ENCODE measurements around the gene TSHZ1. TPM values are rescaled to one million over a fixed set of nuclear protein-coding genes. Genes with fewer than 3 reads are reported as not detected.

The TSHZ1 gene
- polyA plus RNA-seq, 2 of the 4 experiments (the other 2 are of a cell fraction): 2.2 to 3.0 TPM

DNA sequence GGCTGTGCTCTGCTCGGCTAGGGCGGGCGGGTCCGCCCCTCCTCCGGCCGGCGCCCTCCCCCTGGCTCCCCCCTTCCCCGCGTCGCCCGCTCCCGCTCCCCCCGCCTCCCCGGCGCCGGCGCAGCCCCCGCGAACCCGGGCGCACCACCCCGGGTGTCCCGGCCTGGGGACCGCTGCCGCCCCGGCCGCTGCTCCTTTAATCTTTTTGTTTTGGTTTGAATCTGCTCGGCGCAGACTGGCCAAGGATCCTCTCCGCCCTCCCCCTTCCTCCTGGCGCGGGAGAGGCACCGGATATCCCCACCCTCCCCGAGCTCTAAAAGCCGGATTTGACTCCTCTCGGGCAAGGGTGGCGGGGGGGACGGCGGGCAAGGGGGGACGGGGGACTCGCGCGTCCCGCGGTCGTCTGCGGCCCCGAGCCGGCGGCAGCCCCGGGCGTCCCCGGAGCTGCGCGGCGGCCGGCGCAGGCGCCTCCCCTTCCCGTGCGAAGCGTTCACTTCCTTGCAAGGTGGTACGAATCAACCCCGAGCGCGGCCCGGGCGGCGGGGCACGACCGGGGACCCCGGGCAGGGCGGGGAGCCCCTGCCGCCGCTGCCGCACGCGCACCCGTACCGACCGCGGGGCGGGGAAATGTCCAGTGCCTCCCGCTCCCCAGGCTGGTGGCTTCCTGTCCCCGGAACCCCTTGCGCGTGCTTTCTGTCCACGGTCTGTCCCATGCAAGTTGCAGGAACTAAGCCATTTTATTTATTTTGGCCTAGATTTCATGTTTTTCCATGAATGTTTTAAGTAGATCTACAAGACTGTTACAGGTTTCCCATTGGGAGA lies 1.3 kb upstream of the TSHZ1 start, which contains the start of gene PTGR3 (continued):
- TF ChIP-seq KDM1A (IDR thresholded peaks at IDR 0.05; ENCODE audit: low read depth) (no peak), ZSCAN20 (CRISPR knock-in tag; IDR thresholded peaks at IDR 0.05) (no peak), TP53 (CRISPR knock-in tag; IDR thresholded peaks at IDR 0.05) (no peak), ZFP36 (IDR thresholded peaks at IDR 0.05; ENCODE audit: borderline replicate concordance, partially characterized antibody) (no peak)
- TF ChIP-seq, protein P1, sequence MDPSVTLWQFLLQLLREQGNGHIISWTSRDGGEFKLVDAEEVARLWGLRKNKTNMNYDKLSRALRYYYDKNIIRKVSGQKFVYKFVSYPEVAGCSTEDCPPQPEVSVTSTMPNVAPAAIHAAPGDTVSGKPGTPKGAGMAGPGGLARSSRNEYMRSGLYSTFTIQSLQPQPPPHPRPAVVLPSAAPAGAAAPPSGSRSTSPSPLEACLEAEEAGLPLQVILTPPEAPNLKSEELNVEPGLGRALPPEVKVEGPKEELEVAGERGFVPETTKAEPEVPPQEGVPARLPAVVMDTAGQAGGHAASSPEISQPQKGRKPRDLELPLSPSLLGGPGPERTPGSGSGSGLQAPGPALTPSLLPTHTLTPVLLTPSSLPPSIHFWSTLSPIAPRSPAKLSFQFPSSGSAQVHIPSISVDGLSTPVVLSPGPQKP (IDR thresholded peaks at IDR 0.05; ENCODE audit: low read depth, low read length): no peak

DNA sequence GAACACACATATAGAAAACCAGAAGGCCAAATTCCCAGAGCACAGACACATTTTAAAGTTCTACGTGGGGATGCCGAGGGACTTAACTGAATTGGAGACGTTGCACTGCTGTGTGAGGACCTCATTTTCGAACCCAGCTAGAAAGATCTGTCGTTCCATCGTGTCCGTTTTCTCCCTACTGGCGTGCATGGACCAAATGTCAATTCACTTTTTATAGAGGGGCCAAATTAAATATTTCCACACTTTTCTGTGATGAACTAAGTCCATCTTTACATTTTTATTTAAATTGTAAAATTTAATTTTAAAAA lies 692 bp upstream of the TSHZ1 start:
- FAIRE-seq (no peak), DNase-seq (ENCODE audit: low read depth in 1 of 2, low spot score in 1 of 2) (no peak), ATAC-seq (no peak)
- H3K4me1 ChIP-seq: peaks cover 22% of the 10 kb centered on the region
- 4% methylated on average over 8 of the region's 8 CpGs for WGBS (ENCODE audit: missing lambda C conversion rate)
- peak overlapping the region; percentile 83 for H3K4me3 ChIP-seq
- CTCF ChIA-PET: interaction anchor here (1.3 kb wide), 1 partner anchor 22 kb away, joined by 3 read pairs; no protein-coding TSS in a partner anchor
- H3K4me2 ChIP-seq: peak overlapping the region; percentile 74
- TF ChIP-seq, protein P2, sequence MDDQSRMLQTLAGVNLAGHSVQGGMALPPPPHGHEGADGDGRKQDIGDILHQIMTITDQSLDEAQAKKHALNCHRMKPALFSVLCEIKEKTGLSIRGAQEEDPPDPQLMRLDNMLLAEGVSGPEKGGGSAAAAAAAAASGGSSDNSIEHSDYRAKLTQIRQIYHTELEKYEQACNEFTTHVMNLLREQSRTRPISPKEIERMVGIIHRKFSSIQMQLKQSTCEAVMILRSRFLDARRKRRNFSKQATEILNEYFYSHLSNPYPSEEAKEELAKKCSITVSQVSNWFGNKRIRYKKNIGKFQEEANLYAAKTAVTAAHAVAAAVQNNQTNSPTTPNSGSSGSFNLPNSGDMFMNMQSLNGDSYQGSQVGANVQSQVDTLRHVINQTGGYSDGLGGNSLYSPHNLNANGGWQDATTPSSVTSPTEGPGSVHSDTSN (IDR thresholded peaks at IDR 0.05): no peak
- TF ChIP-seq PHF8 (IDR thresholded peaks at IDR 0.05; ENCODE audit: borderline replicate concordance, low read depth): 0 out of 2 replicates have a peak, but pooled peaks have one; percentile 9
- peak overlapping the region; percentile 92 to 99 for H3K27ac ChIP-seq
- H3K9me3 ChIP-seq: no peaks in the 10 kb centered on the region
- POLR2A ChIA-PET: no interaction called here

DNA sequence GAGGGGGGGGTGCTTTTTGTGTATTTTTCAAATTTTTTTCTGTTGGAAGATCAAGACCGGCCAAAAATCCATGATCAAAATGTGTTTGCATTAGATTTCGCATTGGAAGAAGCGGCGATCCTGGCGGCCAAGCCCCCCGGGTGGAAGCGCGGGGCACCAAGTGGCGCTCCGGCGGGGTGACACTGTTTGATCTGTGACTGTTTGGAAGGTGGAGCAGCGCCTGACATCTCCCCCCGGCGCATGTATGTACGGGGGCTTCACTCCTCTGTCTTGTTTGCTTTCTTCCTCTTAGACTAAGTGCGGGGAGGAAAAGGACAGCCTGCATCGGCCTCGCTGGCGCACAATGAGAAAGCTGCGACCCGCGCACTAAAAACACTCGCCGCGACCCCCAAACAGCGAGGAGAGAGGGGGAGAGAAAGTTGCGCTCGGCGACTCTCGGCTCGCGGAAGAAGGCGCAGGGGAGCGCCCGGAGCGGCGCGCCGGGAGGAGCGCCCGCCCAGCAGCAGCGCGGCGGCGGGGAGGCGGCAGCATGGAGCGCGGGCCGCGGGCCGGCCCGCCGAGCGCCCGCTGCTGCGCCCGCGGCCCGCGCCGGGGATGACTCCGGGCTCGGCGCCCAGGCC lies 515 bp downstream of the TSHZ1 start:
- peak in 1 of 2 experiments; percentile 3 for DNase-seq (ENCODE audit: low read depth in 1 of 2, low spot score in 1 of 2)
- no peak for FAIRE-seq
- no peaks in the 10 kb centered on the region for H3K9me3 ChIP-seq
- ChIA-PET POLR2A (interaction anchor here (0.7 to 0.8 kb wide), 2 partner anchors 198 to 231 kb away, joined by 4 to 5 read pairs; no protein-coding TSS in a partner anchor), CTCF (no interaction called here)
- TF ChIP-seq FOSB (CRISPR knock-in tag; IDR thresholded peaks at IDR 0.05): no peak
- TF ChIP-seq KDM5A (IDR thresholded peaks at IDR 0.05): no peak
- no peak for TF ChIP-seq MYC (IDR thresholded peaks at IDR 0.05; ENCODE audit: borderline replicate concordance, low read length)
- no peak for TF ChIP-seq NFE2L2 (conservative IDR thresholded peaks at IDR 0.05; ENCODE audit: low read length)
- TF ChIP-seq MAZ (IDR thresholded peaks at IDR 0.05; ENCODE audit: borderline replicate concordance, low read depth, low read length): no peak
- no peak for TF ChIP-seq HDAC2 (IDR thresholded peaks at IDR 0.05)
- no peak for TF ChIP-seq HEYL (CRISPR knock-in tag; IDR thresholded peaks at IDR 0.05)
- H3K4me2 ChIP-seq: peak overlapping the region; percentile 74
- 1% methylated on average over 16 of the region's 64 CpGs for WGBS (ENCODE audit: missing lambda C conversion rate)
- H3K4me3 ChIP-seq: peak overlapping the region; percentile 83
- no peak for ATAC-seq
- peak overlapping the region; percentile 92 to 99 for H3K27ac ChIP-seq
- H3K4me1 ChIP-seq: peaks cover 22% of the 10 kb centered on the region

DNA sequence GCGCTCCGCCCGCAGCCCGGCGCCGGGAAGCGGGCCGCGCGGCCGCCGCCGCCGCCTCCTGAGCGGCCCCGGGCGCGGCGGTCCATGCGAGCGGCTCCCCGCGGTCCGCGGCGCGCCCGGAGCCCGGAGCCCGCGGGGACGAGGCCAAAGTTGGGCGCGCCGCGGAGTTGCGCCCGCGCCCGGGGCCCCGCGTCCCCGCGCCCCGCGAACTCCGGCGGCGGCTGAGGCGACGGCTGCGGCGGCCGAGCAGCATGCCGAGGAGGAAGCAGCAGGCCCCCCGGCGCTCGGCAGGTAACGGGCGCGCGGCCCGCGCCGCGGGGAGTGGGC lies 992 bp downstream of the TSHZ1 start:
- peak overlapping the region; percentile 77 for H3K4me2 ChIP-seq
- FAIRE-seq: no peak
- ATAC-seq: no peak
- WGBS (ENCODE audit: missing lambda C conversion rate): 3% methylated on average over 10 of the region's 66 CpGs
- H3K27ac ChIP-seq: peak overlapping the region; percentile 81 to 99
- CTCF ChIA-PET: no interaction called here
- no peak for DNase-seq (ENCODE audit: low read depth in 1 of 2, low spot score in 1 of 2)
- TF ChIP-seq POLR2A (IDR thresholded peaks at IDR 0.05; ENCODE audit: low read length): no peak
- no peak for TF ChIP-seq CBX2 (IDR thresholded peaks at IDR 0.05; ENCODE audit: borderline replicate concordance, low read depth)
- TF ChIP-seq, protein P3, sequence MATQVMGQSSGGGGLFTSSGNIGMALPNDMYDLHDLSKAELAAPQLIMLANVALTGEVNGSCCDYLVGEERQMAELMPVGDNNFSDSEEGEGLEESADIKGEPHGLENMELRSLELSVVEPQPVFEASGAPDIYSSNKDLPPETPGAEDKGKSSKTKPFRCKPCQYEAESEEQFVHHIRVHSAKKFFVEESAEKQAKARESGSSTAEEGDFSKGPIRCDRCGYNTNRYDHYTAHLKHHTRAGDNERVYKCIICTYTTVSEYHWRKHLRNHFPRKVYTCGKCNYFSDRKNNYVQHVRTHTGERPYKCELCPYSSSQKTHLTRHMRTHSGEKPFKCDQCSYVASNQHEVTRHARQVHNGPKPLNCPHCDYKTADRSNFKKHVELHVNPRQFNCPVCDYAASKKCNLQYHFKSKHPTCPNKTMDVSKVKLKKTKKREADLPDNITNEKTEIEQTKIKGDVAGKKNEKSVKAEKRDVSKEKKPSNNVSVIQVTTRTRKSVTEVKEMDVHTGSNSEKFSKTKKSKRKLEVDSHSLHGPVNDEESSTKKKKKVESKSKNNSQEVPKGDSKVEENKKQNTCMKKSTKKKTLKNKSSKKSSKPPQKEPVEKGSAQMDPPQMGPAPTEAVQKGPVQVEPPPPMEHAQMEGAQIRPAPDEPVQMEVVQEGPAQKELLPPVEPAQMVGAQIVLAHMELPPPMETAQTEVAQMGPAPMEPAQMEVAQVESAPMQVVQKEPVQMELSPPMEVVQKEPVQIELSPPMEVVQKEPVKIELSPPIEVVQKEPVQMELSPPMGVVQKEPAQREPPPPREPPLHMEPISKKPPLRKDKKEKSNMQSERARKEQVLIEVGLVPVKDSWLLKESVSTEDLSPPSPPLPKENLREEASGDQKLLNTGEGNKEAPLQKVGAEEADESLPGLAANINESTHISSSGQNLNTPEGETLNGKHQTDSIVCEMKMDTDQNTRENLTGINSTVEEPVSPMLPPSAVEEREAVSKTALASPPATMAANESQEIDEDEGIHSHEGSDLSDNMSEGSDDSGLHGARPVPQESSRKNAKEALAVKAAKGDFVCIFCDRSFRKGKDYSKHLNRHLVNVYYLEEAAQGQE (IDR thresholded peaks at IDR 0.05): no peak
- TF ChIP-seq, protein P4, sequence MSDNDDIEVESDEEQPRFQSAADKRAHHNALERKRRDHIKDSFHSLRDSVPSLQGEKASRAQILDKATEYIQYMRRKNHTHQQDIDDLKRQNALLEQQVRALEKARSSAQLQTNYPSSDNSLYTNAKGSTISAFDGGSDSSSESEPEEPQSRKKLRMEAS (IDR thresholded peaks at IDR 0.05): no peak
- no peak for TF ChIP-seq ZSCAN20 (CRISPR knock-in tag; IDR thresholded peaks at IDR 0.05)
- no peak for TF ChIP-seq BHLHE40 (IDR thresholded peaks at IDR 0.05; ENCODE audit: low read depth, low read length)
- TF ChIP-seq GATA3 (IDR thresholded peaks at IDR 0.05; ENCODE audit: borderline replicate concordance): no peak
- TF ChIP-seq HDAC2 (IDR thresholded peaks at IDR 0.05): no peak
- no peak for TF ChIP-seq HOXA7 (CRISPR knock-in tag; IDR thresholded peaks at IDR 0.05)
- no peak for TF ChIP-seq ZFP36 (IDR thresholded peaks at IDR 0.05; ENCODE audit: borderline replicate concordance, partially characterized antibody)
- TF ChIP-seq POLR2AphosphoS2 (conservative IDR thresholded peaks at IDR 0.05; ENCODE audit: low read length): no peak
- TF ChIP-seq TP53 (CRISPR knock-in tag; IDR thresholded peaks at IDR 0.05): no peak
- no peak for TF ChIP-seq RFX5 (IDR thresholded peaks at IDR 0.05)
- no peak for TF ChIP-seq SREBF2 (IDR thresholded peaks at IDR 0.05)
- POLR2A ChIA-PET: no interaction called here
- peak overlapping the region; percentile 83 for H3K4me3 ChIP-seq
- no peaks in the 10 kb centered on the region for H3K9me3 ChIP-seq
- peaks cover 19% of the 10 kb centered on the region for H3K4me1 ChIP-seq
